HG02610 (cell line): ENCODE results near the gene PCSK5.
"Not testable (repeated sequence)": the region's sequence is repeated elsewhere in the genome, so short reads cannot be mapped to it uniquely, and the experiment has no call there.

Experiments used
- ATAC-seq: cut with Tn5 transposase; IDR thresholded peaks from one replicate; pipeline ENCODE4 v1.9.1; 2021; ENCODE audit warnings: mild to moderate bottlenecking, moderate library complexity; ENCODE audit not compliant: unreplicated experiment

PCSK5 gene

DNA sequence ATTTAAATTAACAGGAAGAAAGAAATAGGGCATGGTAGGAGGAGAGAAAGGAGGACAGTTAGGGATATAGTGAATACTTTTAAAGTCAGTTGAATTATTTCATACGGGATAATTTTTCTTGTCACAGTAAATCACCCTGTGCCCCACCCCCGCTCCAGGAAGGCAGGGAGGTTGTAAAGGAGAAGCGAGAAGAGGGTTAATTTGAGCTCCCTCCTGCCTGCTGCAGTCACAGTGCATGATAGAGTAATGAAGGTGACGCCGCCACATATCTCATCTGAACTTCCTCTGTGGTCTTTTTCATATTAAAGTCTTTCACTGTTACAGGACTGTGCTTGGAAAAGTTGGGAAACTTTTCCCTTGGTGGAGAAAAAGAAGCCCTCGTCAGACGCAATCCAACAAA is 896 bp upstream of the PCSK5 start:
- no peak for ATAC-seq

DNA sequence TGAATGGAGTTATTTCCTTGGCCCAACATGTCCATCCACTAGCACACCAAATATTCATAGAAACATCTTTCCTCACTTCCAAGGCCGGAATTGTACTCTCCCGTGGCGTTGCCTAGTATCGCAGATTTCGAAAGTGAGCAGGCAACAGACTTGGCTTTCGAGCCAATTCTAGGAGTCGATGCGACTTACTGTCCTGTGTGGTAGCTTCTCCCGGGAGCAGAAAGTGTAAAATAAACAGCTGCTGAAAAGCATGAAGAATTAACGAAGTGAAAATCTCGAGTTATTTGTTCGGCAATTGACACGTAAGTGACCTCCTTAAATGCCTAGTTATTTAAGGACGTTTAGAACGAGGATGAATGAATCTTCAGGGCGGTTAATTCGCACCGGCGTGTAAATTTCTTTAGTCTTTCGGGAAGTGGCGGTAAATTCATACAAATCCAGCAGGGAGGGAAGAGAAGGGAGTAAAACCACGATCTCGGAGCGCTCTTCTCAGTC is 449 bp upstream of the PCSK5 start:
- ATAC-seq = no peak

DNA sequence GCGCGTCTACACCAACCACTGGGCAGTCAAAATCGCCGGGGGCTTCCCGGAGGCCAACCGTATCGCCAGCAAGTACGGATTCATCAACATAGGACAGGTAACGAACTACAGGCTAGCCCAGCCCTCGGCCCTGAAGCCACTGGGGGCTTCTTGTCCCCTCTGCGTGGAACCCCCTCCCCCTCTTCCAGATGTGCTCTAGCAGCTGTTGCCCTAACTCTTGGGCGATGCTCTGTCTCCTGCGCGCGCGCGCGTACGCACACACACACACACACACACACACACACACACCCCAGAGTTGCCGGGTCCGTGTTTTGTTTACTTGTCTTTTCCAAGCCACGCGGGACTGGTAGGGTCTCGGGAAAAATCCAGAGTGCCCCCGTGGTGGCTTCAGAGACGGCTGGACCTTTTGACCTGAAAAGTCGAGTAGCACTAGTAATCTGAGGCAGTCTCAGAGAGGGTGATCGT is 836 bp downstream of the PCSK5 start:
- no peak for ATAC-seq

DNA sequence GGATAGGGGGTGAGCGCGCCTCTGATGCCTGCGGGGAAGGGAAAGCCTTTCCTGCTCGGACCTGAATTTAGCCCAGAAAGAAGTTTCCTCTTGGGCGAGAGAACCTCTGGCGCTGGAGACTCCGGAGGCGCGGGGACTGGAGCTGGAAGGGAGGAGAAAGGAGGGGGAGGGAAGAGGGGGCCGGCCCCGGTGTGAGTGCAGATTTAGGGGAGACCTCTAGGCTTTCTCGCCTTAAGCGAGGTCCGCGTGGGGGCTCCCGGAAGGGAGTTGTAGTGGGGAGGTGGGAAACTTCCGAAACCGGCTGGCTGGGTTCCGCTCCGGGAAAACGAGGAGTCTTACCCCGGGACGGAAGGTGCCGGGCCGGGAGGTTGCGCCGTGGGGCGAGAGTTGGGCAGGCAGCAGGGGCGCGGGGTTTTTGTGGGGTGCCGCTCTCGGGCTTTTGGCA is 1.3 kb downstream of the PCSK5 start:
- no peak for ATAC-seq

DNA sequence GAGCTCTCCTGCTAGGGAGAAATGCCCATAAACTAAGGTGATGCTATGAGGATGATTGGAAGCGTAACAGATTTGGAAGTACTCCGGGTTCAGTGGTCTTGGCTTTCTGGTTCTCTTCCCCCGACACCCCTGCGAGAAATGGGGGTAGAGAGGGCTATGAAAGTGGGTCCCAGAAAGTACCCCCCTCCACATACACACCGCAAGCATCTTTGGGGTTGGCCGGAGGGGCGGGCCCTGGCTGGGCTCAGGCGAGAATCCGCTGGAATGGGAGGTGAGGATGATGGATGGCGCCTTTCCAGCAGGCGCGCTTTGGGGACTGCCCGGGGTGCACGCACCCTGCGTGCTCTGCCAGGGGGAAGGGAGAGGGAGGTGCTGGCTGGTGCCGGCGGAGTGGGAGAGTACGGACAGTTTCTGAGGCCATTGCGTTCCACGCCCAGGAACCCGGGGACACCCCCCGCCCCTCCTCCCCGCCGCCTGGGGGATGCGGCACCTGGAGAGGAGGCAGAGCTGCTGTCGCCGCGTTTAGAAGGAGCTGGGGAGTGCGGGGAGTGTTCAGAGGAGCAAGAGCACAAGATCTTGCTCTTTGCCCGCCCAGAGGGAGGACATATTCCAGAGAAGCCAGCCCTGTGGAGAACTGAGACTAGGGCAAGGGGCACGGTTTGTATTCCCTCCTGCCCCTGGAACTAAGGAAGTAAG is 1.9 kb downstream of the PCSK5 start:
- no peak for ATAC-seq

DNA sequence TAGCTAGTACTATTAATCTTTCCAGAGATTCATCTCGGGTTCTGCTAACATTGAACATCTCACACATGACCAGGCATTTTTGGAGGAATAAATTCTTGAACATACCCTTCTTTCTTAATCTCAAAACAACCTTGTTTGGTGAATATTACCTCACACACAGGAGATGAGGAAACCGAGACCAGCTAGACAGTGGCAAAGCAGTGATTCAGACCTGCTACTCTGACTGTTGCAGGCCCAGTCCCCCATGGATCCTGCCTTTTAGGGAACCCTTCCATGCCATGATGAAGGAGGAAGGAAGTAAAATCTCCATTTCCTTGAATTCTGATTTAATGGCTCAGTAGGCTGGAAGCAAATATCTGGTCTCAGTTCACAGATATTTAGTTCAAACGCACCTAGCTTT is 2.6 kb downstream of the PCSK5 start:
- no peak for ATAC-seq

DNA sequence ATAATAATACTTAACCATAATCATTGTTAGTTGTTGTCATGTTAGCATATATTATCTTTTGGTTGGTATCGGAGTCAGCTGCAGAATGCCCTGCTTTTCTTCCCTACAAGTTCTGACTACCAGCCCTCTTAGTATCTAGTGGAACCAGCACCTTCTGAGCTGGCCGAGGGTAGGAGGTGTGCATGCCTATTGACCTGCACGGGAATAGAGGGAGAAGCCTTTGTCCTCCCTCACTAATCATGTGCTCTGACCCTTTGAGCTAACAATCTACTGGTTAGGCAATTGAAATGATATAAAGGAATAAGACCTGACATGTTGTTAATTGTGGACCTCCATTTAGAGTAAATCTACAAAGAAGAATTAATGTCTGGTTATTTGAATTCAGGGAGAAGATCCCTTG is 4.1 kb downstream of the PCSK5 start:
- ATAC-seq = no peak

DNA sequence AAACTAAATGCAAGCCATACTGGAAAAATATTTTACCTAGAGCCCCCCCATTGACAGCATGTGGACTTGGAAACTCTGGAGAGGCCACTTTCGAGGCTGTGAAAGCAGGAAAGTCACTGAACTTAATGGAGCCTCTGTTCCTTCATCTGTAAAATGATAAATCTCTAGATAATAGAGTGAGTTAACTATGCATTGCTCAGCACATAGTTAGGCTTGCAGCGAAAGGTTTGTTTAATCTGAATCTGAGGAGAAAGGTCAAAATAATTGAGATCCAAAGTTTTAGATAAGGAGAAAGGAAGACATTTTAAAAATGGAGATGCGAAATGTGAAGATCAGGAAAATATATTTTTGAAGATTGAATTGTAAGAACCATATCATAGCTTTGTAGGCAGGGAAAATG is 4.6 kb downstream of the PCSK5 start:
- no peak for ATAC-seq

DNA sequence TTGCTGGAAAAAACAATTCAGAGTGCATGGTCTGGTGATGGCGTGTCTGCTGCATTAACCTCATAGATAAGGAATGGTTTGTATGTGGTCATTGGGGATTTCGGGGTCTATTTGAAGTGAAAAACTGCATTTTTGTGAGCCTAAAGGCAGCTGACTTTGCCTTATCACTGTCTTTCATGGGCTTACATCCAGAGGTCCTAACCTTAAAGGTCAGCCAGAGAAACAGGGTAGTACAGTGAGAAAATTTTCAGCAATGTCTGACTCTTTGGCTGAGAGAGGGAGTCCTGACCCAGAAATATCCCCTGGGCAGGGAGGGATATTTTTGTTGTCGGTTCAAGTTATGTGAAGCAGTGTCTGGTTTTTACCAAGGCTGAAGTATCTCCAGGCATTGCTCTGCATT is 5.7 kb downstream of the PCSK5 start:
- no peak for ATAC-seq

DNA sequence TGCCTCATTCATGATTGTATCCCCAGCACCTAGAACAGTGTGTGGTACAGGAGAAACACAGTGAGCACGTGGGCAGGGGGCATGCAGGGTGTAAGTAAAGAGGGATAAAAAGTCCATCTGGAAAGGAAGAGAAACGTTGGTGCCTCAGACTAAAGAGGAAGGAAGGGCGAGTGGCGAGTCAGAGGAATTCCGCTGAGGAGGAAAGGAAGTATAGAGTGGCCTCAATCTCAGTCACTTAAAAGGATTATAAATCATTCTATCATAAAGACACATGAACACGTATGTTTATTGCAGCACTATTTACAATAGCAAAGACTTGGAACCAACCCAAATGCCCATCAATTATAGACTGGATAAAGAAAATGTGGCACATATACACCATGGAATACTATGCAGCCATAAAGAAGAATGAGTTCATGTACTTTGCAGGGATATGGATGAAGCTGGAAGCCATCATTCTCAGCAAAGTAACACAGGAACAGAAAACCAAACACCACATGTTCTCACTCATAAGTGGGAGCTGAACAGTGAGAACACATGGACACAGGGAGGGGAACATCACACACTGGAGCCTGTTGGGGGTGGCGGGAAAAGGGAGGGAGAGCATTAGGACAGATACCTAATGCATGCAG is 10.5 kb downstream of the PCSK5 start:
- ATAC-seq = not testable (repeated sequence)

DNA sequence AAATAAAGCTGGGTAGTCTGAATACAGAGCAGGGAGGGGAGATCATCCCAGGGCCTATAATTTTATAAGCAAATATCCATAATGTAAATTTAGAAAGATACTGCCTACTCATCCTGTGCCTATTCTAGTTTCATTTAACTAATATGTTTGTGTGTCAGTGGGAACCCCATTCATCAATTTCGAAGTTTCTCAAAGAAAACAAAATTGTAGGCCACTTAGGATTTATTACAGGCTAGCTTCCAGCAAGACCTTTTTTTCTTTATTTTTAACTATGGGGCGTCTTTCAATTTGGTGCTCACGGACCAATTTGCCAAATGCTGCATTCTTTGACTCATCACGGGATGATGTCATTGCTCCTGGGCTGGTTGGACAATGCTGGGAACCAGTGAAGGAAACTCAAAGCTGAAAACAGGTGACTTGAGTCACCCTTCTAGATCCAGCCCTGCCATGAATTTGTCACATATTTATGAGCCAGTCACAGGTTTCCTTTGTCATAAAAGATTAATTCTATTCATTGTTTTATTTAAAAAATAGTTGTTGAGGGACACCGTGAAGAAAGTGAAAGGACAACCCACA is 13.4 kb downstream of the PCSK5 start:
- ATAC-seq = no peak

DNA sequence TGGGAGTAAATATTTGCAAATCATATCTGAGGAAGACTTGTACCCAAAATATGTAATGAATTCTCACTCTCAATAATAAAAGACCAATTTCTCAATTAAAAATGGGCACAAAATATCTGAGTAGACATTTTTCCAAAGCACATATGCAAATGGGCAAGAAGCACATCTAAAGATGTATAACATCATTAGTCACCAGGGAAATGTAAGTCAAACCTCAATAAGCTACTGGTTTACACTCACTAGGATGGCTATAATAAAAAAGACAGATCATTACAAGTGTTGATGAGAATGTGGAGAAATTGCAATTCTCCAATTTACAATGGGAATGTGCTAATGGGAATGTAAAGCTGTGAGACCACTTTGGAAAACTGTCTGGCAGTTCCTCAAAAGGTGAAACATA is 13.9 kb downstream of the PCSK5 start:
- no peak for ATAC-seq

DNA sequence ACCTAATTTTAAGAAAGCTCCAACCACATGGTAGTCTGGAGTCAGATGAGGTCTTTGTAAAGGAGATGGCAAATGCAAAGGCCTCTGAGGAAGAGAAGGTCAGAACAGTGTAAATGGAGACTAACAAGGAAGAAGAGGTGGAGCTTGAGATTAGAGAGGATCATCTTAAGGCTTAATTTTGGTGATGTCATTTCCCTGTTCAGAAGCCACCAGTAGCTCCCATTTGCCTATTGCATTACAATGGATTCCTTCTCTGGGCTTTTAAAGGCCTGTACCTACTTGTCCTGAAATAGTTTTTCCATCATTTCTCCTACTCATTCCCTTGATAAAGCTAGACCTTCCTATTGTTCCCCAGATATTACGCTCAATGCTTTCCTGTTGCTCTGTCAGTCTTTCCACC is 16.1 kb downstream of the PCSK5 start:
- no peak for ATAC-seq

DNA sequence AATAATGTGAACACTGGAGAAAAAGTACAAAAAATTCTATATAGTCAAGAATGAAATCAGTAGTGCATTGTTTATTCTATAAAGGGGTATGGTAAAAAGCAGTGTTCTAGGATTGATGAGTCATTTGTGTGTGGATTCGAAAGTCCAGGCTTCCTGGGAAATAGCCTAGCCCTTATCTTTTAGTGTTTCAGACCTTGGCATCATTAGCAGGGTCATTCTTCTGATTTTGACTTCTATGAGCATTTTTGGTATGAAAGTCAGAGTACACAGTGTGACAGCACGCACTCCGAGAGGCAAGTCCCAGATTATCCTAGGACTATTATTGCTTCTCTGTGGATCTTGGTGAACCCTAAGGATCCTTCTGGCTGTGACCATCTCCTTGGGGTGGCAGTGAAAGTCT is 16.9 kb downstream of the PCSK5 start:
- ATAC-seq = no peak

DNA sequence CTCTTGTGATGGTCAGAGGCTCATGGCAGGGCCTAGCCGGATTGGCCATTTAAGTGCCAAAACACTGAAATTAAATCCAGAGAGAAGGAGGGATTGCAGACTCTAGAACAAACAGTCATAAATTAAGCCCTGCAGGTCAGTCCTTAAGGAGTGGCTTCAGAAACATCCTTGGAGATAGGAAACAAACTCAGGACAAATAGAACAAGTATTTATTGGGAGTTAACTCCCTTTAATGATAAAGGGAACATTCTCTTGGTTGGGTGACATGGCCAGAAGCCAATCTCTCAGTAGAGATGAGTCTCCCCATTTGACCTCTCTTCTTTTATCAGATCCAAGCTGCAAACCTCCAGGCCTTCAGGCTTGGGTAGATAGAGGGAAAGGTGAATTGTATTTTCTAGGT is 17.4 kb downstream of the PCSK5 start:
- no peak for ATAC-seq

DNA sequence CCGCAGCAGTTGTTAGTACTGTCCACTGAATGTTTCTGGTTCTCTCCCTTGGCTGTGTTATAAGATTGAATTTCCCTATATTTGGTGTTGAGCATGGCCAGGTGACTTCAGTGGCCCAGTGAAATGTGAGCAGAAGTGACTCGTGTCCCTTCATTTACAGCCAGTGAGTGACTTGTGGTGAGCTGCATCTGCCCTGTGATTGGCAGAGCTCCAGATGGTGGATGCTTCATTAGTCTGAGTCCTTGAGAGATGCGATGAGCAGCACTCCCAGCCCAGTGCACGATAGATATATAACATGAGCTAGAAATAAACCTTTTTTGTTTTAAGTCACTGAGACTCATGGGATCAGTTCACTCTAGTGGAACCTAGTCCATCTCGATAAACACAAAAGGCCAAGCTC is 19.3 kb downstream of the PCSK5 start:
- ATAC-seq = no peak

DNA sequence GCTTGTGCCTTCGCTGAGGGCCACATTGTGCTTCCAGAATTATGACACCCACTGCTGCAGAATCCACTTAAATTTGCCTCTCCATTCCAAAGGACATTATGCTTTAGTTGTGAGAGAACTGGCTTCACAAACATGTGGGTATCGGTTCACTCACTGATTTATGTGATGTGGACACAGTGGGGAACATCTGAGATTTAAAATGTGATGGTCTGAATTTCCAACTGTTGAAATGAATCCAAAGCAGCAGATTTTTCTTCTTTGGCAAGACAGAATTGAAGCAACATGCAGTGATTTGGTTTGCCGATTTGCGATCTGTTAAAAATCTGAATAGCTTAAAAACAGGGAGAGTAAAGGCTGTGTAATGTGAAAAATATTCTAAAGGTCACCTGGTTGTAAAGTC is 20.3 kb downstream of the PCSK5 start:
- no peak for ATAC-seq

DNA sequence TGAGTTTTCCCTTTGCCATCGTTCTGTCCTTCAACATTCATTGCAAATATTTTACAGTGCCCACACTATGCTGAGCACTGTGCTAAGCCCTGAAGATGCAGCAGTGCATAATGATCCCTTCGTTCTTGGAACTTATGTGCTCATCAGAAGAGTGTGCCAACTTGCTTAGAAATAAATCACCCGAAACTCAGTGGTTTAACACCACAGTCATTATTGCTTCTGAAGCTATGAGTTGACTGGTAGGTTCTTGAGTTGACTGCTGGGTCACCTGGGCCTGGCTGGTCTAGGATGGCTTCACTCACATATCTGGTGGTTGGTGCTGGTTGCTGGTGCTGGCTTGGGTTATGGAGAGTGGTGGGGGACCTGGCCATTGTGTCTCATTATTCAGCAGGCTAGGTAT is 20.9 kb downstream of the PCSK5 start:
- ATAC-seq = no peak

DNA sequence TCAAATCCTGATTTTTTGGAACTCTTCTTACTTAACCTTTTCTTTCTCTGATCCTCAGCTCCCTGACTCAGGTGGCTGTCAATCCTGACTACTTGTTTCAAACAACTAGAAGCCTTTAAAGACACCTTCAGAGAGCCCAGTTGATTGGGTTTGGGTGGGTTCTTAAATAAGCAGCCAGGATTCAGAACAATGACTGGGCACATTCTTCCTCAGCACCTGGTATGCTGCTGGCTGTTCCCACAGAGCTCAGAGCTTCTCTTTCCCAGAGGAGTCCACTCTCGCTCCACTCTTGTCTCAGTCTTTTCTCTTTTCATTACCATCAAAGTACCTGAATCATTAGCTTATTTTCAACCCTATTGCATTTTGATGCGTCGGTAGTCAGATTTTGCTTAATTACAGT is 22.5 kb downstream of the PCSK5 start:
- ATAC-seq = no peak

DNA sequence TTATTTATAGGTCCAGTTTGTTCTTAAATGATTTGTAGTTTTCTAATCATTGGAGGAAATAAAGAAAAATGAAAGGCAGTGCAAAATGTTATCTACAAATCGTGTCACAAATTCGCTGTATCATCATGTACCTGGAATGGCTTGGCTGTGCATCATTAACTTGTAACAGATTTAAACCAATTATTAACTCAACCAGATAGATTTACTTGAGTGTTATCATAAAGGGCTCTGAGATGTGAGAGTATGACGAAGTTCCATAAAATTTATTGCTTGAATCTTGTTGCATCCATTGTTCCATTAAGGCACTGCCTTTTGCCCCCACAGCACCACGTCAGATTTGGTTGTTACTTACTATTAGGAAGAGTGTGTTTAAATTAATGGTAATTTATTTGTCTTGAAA is 23.5 kb downstream of the PCSK5 start:
- no peak for ATAC-seq

DNA sequence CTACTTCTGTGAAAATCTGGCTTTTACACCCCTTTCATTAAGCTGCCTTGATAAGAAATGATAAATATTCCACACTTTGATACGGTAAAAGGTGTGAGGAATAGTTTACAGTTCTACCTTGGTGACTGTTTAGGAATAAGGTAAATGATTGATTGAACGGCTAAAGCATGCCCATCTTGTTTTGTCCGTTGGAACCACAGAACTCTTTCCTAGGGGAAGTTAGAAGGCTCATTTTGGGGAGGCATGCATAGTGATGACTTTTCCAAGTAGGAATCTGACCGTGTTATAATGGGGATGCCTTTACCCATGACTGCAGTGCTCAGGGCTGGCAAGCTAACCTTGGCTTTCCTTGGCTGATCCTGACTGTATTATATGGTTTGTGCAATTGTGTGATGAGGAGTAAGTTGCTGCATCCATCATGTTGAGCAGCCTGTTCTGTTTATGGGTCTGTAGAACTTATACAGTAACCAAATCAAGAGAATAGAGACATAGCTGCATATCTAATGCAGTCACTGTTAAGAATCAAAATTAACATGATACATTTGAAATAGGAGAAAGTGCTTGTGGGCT is 24.5 kb downstream of the PCSK5 start:
- ATAC-seq = no peak

DNA sequence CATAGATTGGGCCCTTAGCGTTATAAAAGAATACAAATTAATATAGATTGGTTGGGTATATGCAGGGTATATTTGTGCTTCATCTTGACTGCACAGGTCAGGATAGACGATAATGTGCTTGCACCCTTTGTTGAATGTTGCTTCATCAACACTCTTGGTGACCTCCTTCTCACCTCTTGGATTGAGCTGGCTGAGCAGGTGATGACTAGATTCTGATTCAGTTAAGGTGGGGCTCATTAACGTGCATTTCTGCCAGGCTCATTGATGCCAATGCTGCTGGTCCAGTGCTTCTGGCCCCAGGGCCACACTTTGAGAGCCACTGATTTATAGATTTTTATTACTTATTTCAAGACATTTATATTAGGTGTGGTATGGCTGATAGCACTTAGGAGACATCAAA is 27.7 kb downstream of the PCSK5 start:
- no peak for ATAC-seq
